Measurements from ENCODE around the gene GLG1.

DNA sequence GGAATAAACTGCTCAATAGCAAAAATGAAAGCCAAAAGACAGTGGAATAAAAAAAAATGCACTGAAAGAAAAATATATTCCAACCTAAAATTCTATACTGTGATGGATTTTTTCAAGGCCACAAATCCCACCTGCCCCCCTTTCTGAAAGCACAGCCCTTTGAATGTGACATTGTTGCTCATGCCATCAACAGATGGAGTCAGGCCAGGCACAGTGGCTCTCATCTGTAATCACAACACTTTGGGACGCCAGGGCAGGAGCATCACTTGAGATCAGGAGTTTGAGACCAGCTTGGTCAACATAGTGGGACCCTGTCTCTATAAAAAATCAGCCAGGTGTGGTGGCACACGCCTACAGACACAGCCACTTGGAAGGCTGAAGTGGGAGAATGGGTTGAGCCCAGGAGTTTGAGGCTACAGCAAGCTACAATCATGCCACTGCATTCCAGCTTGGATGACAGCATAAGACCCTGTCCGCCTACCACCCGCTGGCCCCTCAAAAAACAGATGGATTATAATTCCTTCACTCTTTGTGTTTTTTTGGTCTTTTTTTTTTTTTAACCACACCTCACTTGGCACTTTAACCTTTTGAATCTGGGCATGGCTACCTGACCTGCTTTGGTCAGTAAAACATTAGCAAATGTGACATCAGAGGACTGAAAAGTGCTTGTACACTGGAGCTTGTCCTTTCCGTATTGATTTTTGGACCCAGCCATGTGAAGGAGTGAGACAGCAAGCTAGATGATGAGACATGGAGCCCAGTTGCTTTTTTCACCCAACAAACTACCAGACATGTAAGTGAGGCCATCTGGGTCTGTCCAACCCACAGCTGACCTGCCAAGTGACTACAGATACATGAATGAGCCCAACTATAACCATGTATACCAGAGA lies 36.3 kb downstream of the GLG1 start:
- TF ChIP-seq, protein P1, sequence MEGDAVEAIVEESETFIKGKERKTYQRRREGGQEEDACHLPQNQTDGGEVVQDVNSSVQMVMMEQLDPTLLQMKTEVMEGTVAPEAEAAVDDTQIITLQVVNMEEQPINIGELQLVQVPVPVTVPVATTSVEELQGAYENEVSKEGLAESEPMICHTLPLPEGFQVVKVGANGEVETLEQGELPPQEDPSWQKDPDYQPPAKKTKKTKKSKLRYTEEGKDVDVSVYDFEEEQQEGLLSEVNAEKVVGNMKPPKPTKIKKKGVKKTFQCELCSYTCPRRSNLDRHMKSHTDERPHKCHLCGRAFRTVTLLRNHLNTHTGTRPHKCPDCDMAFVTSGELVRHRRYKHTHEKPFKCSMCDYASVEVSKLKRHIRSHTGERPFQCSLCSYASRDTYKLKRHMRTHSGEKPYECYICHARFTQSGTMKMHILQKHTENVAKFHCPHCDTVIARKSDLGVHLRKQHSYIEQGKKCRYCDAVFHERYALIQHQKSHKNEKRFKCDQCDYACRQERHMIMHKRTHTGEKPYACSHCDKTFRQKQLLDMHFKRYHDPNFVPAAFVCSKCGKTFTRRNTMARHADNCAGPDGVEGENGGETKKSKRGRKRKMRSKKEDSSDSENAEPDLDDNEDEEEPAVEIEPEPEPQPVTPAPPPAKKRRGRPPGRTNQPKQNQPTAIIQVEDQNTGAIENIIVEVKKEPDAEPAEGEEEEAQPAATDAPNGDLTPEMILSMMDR (conservative IDR thresholded peaks at IDR 0.05), result no peak
- TF ChIP-seq EZH2 (IDR thresholded peaks at IDR 0.05; ENCODE audit: low read depth), result no peak

All from PC-9 (cell line).